AG20443 (cell line): ENCODE measurements around the gene RIN3.

Experiments used
- DNase-seq: peaks from one replicate; pipeline ENCODE4 v3.0.0; 2012; ENCODE audit warnings: low spot score, mixed read lengths

The RIN3 gene

DNA sequence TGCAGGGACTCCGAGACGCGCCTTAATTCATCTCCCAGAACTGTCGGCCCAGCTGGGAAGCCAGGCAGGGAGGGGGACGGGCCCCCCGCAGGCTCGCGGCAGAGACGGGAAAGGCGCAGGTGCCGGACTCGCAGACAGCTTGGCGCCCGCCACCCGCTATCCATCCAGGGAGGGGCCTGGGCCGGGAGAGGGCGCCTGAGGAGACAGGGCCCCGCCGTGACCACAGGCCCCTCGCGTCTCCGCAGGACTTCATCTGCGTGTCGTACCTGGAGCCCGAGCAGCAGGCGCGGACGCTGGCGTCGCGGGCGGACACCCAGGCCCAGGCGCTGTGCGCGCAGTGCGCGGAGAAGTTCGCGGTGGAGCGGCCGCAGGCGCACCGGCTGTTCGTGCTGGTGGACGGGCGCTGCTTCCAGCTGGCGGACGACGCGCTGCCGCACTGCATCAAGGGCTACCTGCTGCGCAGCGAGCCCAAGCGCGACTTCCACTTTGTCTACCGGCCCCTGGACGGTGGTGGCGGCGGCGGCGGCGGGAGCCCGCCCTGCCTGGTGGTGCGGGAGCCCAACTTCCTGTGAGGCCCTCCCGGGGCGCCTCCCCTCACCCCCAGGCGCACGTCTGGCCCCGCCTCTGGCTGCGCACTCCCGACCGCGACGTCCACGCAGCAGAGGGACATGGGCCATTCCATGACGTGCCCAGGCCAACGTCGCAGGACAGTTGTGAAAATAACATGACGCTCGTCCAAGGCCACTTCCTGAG lies 174.3 kb downstream of the RIN3 start:
- no peak for DNase-seq

DNA sequence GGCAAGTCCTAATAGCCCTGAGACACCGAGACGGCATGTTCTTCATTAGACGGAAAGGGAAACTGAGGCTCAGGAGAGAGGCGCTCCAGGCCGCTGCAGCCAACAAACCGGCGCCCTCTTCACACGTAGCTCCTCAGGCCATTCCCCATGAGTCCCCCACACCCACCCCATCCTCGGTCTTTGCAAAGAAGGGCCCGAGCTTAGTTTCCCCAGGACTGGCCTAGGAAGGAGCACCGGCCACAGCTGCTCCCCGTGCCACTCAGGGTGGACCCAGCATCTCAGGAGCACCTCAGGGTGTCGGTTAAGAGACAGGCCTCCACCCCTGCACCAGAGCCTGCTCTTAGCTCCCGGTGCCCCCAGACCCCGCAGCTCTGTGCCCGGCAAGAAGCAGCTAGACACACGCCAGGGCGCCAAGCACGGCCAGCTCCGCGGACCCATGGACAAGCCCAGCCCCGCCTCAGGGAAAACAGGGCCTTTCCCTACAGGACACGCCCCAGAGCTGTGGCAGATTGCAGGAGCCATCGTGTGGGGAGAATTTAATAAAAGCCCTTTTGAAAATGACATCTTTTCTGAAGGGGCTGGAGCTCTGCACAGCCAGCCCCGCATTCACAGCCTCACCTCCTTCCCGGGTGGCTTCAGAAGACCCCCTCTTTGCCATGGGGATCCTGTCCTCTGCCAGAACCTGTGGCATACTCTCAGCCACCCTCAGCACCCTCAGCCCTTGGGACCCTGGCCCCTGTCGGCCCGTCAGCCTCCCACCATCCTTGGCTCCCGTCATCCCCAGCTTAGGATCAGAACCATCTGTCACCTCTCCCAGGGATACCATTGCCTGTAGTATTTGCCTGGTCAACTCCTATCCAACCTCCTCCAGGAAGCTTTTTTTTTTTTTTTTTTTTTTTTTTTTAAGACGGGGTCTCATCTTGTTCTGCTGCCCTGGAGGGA lies 175.1 kb downstream of the RIN3 start:
- no peak for DNase-seq

DNA sequence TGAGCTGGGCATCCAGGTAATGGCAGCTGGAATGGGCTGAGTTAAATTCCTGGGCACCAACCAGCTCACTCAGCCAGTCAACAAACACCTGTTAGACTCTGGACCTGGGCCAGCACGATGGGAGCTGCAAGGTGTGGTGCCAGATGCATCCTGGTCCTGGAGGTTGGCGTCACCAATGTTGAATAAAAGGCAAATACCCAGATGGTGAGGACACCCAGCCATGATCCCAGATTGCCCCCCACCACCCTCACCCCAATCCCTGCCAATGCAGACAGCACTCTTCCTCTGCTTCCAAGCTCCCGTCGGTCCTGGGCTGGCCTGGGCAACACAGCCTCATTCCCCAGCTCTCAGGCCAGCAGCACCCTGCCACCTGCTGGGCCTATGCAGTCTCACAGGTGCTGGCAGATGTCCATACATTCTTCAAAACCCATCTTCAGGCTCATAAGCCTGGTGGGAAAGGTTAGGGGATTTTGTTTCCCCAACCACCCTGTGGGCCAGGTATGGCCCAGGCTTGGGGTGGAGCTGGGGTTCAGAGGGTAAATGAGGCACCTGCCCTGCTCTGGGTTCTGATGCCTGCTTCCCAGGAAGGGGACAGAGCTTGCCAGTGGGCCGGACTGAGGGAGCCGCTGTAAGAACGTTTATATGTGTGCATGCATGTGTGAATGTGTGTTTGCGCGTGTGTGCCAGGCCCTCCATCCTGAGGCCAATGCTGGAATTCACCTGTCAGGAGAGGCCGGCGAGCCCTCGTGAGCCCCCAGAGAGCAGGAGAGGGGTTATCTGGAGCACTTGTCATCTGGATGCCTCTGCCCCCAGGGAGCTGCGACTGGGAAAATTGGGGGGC lies 176.8 kb downstream of the RIN3 start:
- DNase-seq = peak; percentile 51

DNA sequence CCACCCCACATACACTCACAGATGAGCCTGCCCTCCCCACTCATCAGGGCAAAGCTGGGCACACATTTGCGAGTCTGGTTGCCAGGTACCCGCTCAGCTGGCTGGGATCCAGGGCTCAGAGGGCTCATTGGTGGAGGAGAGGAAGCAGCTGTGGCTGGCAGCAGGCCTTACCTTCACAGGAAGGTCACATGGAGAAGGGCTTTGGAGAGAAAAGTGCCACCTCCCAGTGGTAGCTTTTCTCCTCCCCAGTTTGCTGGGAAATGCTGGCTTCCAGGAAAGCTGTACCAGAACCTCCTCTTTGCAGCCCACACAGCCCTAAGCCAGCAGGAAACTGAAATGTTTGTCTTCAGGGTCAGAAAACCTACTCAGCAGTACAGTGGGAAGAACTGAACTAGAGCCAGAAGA lies 179.2 kb downstream of the RIN3 start:
- DNase-seq = no peak

DNA sequence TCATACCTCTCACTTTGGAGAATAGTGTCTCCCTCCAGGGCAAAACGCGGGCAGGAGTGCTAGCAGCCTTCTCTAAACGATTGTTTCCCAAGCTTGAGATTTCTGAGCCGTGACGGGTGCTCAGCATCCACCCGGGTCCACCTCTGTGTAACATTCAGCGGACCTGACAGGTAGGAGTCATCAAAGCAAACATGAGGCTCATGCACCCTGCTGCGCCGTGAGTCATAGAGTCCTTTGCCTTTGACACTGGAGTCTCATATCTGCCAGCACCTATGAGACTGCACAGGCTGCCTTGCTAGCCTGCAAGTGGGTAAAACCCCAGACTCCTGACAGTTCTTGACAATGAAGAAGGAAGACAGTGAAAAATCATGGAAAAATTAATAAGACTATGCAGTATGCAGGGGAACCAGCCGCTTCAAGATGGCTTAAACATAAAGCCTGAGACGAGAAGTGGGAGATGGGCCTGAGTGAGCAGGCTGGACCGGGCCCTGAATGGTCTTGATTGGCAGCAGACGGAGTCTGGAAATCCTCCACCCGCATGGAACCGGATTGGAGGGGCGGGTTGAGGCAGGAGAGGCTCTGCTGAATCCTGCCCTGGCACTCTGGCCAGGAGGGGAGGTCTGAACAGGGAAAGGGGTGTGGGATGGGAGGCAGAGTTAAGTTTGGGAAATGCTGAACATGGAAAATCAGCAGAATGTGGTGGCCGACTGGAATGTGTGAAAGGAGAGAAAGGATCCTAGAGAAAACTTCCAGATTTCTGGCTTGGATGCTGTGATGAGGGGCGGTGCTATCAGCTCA lies 180.6 kb downstream of the RIN3 start:
- DNase-seq = no peak

- no peak for DNase-seq
These were observed 181.2 kb downstream of the RIN3 start for GRCh38 chr14:92694807-92695206.

GRCh38 chr14:92695562-92695961 lies 182.0 kb downstream of the RIN3 start:
- DNase-seq = no peak

DNA sequence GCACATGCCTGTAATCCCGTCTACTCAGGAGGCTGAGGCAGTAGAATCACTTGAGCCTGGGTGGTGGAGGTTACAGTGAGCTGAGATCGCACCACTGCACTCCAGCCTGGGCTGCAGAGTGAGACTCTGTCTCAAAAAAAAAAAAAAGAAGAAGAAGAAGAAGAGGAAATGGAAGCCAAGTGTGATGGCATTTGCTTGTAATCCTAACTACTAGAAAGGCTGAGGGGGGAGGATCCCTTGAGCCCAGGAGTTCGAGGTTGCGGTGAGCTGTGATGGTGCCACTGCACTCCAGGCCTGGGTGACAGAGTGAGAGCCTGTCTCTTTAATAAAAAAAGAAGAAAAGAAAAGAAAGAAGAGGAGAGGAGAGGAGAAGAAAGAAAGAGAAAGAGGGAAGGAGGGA lies 182.8 kb downstream of the RIN3 start:
- no peak for DNase-seq

- no peak for DNase-seq
These were observed 184.8 kb downstream of the RIN3 start for GRCh38 chr14:92698393-92698792.

DNA sequence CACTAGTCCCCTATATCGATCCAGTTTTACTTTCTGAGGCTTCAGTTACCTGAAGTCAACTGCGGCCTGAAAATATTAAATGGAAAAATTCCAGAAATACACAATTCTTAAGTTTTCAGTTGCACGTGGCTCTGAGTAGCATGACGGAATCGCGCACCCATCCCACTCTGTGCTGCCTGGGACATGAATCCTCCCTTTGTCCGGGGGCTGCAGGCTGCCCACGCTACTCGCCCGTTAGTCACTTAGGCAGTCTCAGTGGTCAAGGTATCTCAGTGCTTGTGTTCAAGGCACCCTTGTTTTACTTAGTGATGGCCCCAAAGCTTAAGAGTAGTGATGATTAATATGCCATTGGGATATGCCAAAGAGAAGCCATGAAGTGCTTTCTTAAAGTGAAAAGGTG lies 188.2 kb downstream of the RIN3 start:
- DNase-seq = no peak

DNA sequence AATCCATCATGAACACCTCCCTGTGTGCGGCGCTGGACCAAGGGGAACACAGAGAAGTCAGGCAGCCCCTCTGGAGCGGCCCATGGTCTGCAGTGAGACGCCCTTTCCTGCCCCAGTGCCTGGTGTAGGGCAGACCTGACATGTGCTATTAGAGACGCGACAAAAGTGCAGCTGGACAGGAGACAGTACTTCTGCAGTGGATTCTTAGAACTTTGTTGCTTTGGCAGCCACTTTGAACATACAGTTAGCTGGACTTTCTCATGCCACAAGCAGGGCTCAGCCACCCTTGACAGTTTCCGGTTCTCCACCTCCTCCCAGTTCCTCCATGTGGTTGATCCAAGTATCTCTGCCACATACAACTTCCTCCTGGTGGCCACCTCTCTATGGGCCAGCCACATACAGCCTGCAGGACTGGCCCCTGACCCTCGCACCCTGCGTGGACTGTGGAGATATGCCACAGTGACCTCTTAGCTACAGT lies 188.9 kb downstream of the RIN3 start:
- no peak for DNase-seq

DNA sequence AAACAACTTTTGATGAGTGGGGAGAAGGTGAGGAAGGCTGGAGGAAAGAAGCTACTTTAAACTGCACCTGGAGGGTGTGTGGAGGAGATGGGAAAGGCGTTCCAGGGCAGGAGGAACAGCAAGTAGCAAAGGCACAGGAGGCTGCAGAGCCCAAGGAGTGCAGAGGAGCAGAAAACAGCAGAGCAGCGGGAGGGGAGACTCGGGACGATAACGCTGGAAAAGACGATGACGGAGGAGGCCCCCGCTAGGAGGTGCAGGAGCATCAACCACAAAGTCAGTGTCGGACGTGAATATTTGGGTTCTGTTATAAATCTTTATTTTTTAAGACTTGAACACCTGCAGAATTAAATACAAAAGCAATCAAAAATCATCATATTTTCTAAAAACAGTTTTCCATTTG lies 189.9 kb downstream of the RIN3 start:
- no peak for DNase-seq

- no peak for DNase-seq
These were observed 190.6 kb downstream of the RIN3 start for GRCh38 chr14:92704036-92704804.

DNA sequence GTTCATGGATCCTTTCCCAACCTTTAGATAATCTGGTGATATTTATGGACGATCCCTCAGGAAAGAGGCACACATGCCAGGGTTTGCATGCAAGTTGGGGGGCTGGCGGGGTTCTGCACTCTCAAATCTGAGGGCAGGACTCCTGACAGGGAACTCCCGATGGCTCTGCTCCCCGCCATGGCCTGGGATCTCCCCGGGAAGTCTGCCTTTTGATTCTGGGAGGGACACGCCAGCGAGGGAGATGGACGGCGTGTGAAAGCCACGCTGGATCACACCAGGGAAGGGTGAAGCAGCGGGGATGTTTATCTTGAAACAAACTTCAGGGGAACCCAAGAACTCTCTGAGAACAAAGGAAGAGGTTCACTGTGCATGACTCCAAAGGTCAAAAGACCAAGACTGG lies 191.2 kb downstream of the RIN3 start:
- no peak for DNase-seq

DNA sequence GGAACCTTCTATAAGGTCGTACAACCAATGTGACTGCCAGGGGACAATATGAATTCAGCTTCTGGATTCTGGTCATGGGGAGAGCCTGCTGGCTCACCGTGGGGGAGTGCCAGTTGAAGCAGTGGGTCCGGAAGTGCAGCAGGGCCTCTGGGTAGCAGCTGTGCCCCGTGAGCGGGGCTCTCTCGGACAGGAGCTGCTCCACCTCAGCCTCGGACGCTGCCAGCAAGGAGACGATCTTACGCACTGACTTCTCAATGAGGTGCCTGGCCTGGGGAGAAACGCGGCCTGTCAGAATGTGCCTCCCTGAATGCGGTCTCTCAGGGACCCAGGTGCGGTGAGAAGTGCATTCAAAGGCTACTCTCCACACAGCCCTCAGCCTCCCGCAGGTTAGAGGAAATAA lies 192.8 kb downstream of the RIN3 start:
- DNase-seq = no peak

- no peak for DNase-seq
These were observed 195.9 kb downstream of the RIN3 start for GRCh38 chr14:92709340-92710000.

DNA sequence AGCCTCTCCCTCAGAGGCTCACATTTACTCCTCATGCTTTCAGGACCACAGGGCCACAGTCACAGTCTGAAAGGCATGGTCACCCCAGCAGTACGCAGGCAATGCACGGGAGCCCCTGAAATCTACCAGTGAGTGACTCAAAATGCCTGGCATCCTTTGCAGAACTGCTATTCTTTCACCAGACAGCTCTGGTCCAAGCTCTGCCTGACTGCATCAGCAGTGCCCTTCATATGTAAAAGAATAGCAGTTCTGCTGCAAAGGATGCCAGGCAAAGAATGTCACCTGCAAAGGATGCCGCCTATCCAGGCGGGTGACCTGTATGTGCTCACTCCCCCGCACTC lies 196.4 kb downstream of the RIN3 start:
- DNase-seq = no peak

GRCh38 chr14:92711976-92712653 lies 198.5 kb downstream of the RIN3 start:
- no peak for DNase-seq

GRCh38 chr14:92712654-92713051 lies 199.1 kb downstream of the RIN3 start:
- DNase-seq = no peak
